Spleen (tissue), 11 donors: Measurements from ENCODE around the gene CIT. TPM values are rescaled to one million over a fixed set of nuclear protein-coding genes. Genes with fewer than 3 reads are reported as not detected.
A peak's percentile ranks its signal among the peaks of the same experiment; 100 is the strongest.

ENCODE experiments used
- DNase-seq: peaks from one replicate; pipeline ENCODE4 v3.0.0-alpha.2; 2020
- H3K27ac ChIP-seq, 8 donors: fragments of 200-600 bp; sonication (generic) in 7 of 8; 1 replicate in 4 of 8; 2 replicates in 4 of 8; pipeline versions ENCODE4 v1.5.0 to v1.8.0; 2016 to 2021; ENCODE audit warnings: inconsistent platforms in 4 of 8, mild to moderate bottlenecking in 4 of 8, moderate library complexity in 1 of 8
- H3K27me3 ChIP-seq, 7 donors: fragments of 200-600 bp; sonication (generic) in 6 of 7; replicated peaks in 1 of 7; 1 replicate in 4 of 7; 2 replicates in 3 of 7; pipeline versions ENCODE4 v1.5.0 to v1.8.0; 2016 to 2021; ENCODE audit warnings: inconsistent platforms in 3 of 7, mild to moderate bottlenecking in 1 of 7
- H3K36me3 ChIP-seq, 6 donors: fragments of 200-600 bp; sonication (generic) in 5 of 6; 1 replicate in 4 of 6; 2 replicates in 2 of 6; pipeline versions ENCODE4 v1.5.0 to v1.8.0; 2016 to 2021; ENCODE audit warnings: inconsistent platforms in 2 of 6
- H3K4me1 ChIP-seq, 6 donors: fragments of 200-600 bp; sonication (generic) in 5 of 6; 1 replicate in 3 of 6; 2 replicates in 3 of 6; pipeline versions ENCODE4 v1.5.0 to v1.8.0; 2016 to 2021; ENCODE audit warnings: inconsistent platforms in 3 of 6
- H3K4me3 ChIP-seq, 8 donors: fragments of 200-600 bp; sonication (generic) in 7 of 8; 1 replicate in 4 of 8; 2 replicates in 4 of 8; pipeline versions ENCODE4 v1.5.0 to v1.8.0; 2016 to 2021; ENCODE audit warnings: inconsistent platforms in 4 of 8, mild to moderate bottlenecking in 4 of 8, moderate library complexity in 2 of 8
- H3K9me3 ChIP-seq, 8 donors: fragments of 200-600 bp; sonication (generic) in 7 of 8; 1 replicate in 4 of 8; 2 replicates in 4 of 8; pipeline versions ENCODE4 v1.5.0 to v1.8.0; 2016 to 2021; ENCODE audit warnings: inconsistent platforms in 4 of 8
- CTCF ChIP-seq, 11 experiments: fragments of 200-600 bp in 7 of 11; fragments of 450-650 bp in 4 of 11; sonication (generic) in 4 of 11; IDR thresholded peaks in 8 of 11; conservative IDR thresholded peaks in 3 of 11; 1 replicate in 7 of 11; 2 replicates in 4 of 11; pipeline versions ENCODE4 v1.4.0 to v1.8.0; 2016 to 2021; ENCODE audit warnings: antibody characterized with exemption in 11 of 11, inconsistent platforms in 4 of 11, mild to moderate bottlenecking in 1 of 11
- POLR2A ChIP-seq, 3 donors: fragments of 450-650 bp; IDR thresholded peaks; one replicate each; pipeline ENCODE4 v1.5.1; 2017; ENCODE audit warnings: antibody characterized with exemption in 3 of 3, mild to moderate bottlenecking in 1 of 3
- POLR2AphosphoS5 ChIP-seq, 3 donors: sonication (generic); formaldehyde crosslinking; IDR thresholded peaks; one replicate each; pipeline ENCODE4 v1.5.1; 2017; ENCODE audit warnings: antibody characterized with exemption in 3 of 3
- WGBS, 5 donors: extraction: QIAGEN DNeasy Blood & Tissue Kit in 3 of 5; methylation state at CpG; one replicate each; pipeline versions ENCODE4 v1.1.5 to v1.1.7; 2013 to 2018; 5-methylcytosine and 5-hydroxymethylcytosine counted together
- intact Hi-C: fragments of 100-400 bp; cut with DNase I; formaldehyde crosslinking; loops from one replicate; pipeline ENCODE4 v1.15.0; 2023; ENCODE audit warnings: low total_unique reads
- polyA plus RNA-seq, 3 donors: library from polyadenylated mRNA; stranded (reverse); fragments of 200-250 nt; gene quantifications; one replicate each; pipeline ENCODE4 v1.2.1, GENCODE V29; 2013
- total RNA-seq, 7 donors: library from RNA; depleted of rRNA in 3 of 7; stranded (reverse); fragments of >200 nt in 3 of 7; fragmentation: NEBNext Ultra II Directional in 4 of 7; extraction: Animal tissue kit (Norgen Biotek cat#: 25700) in 4 of 7; gene quantifications; one replicate each; pipeline versions ENCODE4 v1.1.0 to v1.2.1, GENCODE V29; 2016 to 2021
- donor health status: healthy with polysubstance abuse.
- donor health status: DM: no; HTN: no; CAD: no; lungs with moderate emphysema.
- donor health status: DM: no; HTN: no; CAD: no.
- donor health status: Bipolar disorder and iron deficiency.
- donor health status: healthy.
- donor health status: DM: no; HTN: no; CAD: no.
- donor health status: DM: yes; HTN: yes; CAD: no.

CIT gene
- total and polyA plus RNA-seq, 10 donors = 1.9 to 54.3 (median 24.5) TPM

- Histone ChIP-seq H3K4me1 (peaks cover 0 to 6% (median 1%) of the 10 kb centered on the region in 6 donors), H3K36me3 (peaks cover 0 to 38% (median 0%) of the 10 kb centered on the region in 6 donors), H3K4me3 (no peak overlapping the region), H3K27ac (no peak overlapping the region), H3K9me3 (no peaks in the 10 kb centered on the region), H3K27me3 (no peaks in the 10 kb centered on the region)
- no peak for DNase-seq
- WGBS, 5 donors = 96 to 98% (median 97%) methylated on average over 17 of the region's 17 CpGs
- TF ChIP-seq POLR2AphosphoS5 (IDR thresholded peaks at IDR 0.05) = no peak
- intact Hi-C loops = no loop called here
These were observed 142.0 kb downstream of the CIT start for GRCh38 chr12:119735079-119735478.

DNA sequence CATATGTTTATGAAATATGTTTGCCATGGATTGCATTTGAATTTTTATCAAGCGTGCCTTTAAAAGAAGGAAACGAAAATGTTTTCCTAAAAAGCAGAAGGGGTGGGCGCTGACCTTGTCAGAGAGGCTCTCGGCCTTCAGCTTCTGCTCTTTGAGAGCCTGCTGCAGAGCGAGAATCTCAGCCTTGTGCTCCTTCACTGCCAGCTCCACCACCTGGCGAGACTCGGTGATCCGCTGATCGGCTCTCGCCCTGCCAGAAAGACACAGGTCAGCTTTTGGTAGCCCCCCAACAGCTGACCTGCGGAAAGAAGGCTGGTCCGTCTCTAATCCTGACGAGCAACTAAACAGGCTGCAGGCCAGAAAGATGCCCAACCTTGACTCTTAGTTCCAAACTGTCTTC lies 146.7 kb downstream of the CIT start:
- Histone ChIP-seq H3K36me3 (peaks cover 0 to 57% (median 0%) of the 10 kb centered on the region in 6 donors), H3K9me3 (no peaks in the 10 kb centered on the region), H3K27ac (peak overlapping the region in 7 of 8 donors; percentile 63 to 82 (median 77)), H3K4me3 (peak overlapping the region in 2 of 8 donors; percentile 19 to 40), H3K4me1 (peaks cover 0 to 9% (median 1%) of the 10 kb centered on the region in 6 donors), H3K27me3 (no peaks in the 10 kb centered on the region)
- 60 to 83% (median 75%) methylated on average over 13 of the region's 13 CpGs for WGBS, 5 donors
- intact Hi-C loops = no loop called here
- peak; percentile 78 for DNase-seq
- TF ChIP-seq POLR2AphosphoS5 (IDR thresholded peaks at IDR 0.05) = peak; percentile 28 to 75 (median 50)
- no peak for TF ChIP-seq CTCF (IDR thresholded peaks at IDR 0.05 in 8 of 11, conservative IDR thresholded peaks at IDR 0.05 in 3 of 11)
- no peak for TF ChIP-seq POLR2A (IDR thresholded peaks at IDR 0.05)

DNA sequence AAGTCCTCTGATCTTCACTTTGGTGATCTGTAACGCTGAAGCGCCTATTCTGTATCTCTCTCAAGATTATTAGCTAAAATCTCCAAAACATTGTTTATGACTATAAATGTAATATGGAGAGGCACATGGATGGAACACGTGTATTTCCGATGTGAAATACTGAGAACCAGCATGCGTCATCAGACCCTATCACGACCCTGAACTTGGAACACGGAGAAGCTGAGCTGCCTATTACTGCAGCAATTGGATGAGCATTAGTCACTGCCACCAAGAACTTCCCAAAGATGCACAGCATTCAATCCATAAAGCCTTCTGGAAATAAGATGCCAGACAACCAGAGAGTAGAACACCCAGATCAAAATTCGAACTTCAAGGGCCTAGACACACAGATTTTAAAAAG lies 147.2 kb downstream of the CIT start:
- TF ChIP-seq POLR2AphosphoS5 (IDR thresholded peaks at IDR 0.05) (peak in 1 of 3 donors; percentile 65), POLR2A (IDR thresholded peaks at IDR 0.05) (no peak), CTCF (IDR thresholded peaks at IDR 0.05 in 8 of 11, conservative IDR thresholded peaks at IDR 0.05 in 3 of 11) (no peak)
- no peak for DNase-seq
- H3K27ac ChIP-seq = peak overlapping the region in 7 of 8 donors; percentile 63 to 82 (median 77)
- H3K36me3 ChIP-seq = peaks cover 0 to 52% (median 0%) of the 10 kb centered on the region in 6 donors
- peak overlapping the region in 2 of 8 donors; percentile 19 to 40 for H3K4me3 ChIP-seq
- no peaks in the 10 kb centered on the region for H3K9me3 ChIP-seq
- peaks cover 0 to 9% (median 1%) of the 10 kb centered on the region in 6 donors for H3K4me1 ChIP-seq
- intact Hi-C loops = no loop called here
- WGBS, 5 donors = 75 to 89% (median 85%) methylated on average over 8 of the region's 8 CpGs
- no peaks in the 10 kb centered on the region for H3K27me3 ChIP-seq

DNA sequence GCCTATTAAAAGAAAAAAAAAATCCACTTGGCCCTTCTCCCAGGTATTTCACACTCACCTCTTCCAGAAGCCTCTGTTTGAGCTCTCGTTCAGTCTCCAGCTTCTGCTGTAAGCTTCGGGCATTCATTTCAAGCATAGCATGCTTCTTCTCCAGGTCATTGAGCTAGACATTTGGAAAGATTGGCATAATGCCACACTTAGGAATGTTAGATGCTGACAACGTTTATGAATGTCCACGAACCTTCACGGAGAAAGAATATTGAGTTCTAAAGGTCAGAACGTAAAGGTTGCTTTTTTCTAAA lies 148.7 kb downstream of the CIT start:
- TF ChIP-seq POLR2A (IDR thresholded peaks at IDR 0.05) = no peak
- TF ChIP-seq POLR2AphosphoS5 (IDR thresholded peaks at IDR 0.05) = no peak
- TF ChIP-seq CTCF (IDR thresholded peaks at IDR 0.05 in 8 of 11, conservative IDR thresholded peaks at IDR 0.05 in 3 of 11) = no peak
- 83 to 88% (median 86%) methylated on average over 6 of the region's 6 CpGs for WGBS, 5 donors
- intact Hi-C loops = no loop called here
- DNase-seq = no peak
- peaks cover 0 to 37% (median 0%) of the 10 kb centered on the region in 6 donors for H3K36me3 ChIP-seq
- no peaks in the 10 kb centered on the region for H3K9me3 ChIP-seq
- H3K4me1 ChIP-seq = peaks cover 0 to 9% (median 1%) of the 10 kb centered on the region in 6 donors
- H3K27me3 ChIP-seq = no peaks in the 10 kb centered on the region
- H3K27ac ChIP-seq = peak overlapping the region in 5 of 8 donors; percentile 39 to 82 (median 77)
- H3K4me3 ChIP-seq = no peak overlapping the region
